ENCODE measurements around the gene ASB18. TPM values are rescaled to one million over a fixed set of nuclear protein-coding genes. Genes with fewer than 3 reads are reported as not detected.

Gene ASB18
- total and polyA plus RNA-seq, 2 donors (not counting 3 experiments of a cell fraction or from before 2014, with no cell fraction given): not detected

- Histone ChIP-seq H3K9me3 (replicated peaks; ENCODE audit: control insufficient read depth, insufficient read depth, low read length) (no peaks in the 10 kb centered on the region), H3K27me3 (ENCODE audit: control insufficient read depth in 2 of 2, insufficient read depth in 2 of 2, low read length in 2 of 2) (no peaks in the 10 kb centered on the region), H3K27ac (ENCODE audit: insufficient read depth, low read depth, low read length) (no peak overlapping the region), H3K4me1 (ENCODE audit: control insufficient read depth, extremely low read depth, insufficient read depth, low read length) (no peaks in the 10 kb centered on the region), H2AFZ (ENCODE audit: low read depth, low read length) (no peak overlapping the region), H3K4me2 (ENCODE audit: insufficient read depth, low read length) (no peak overlapping the region), H3K79me2 (ENCODE audit: control insufficient read depth, insufficient read depth, low read length) (no peaks in the 10 kb centered on the region), H3K36me3 (ENCODE audit: control insufficient read depth in 2 of 2, extremely low read depth in 1 of 2, insufficient read depth in 2 of 2, low read length in 2 of 2) (no peaks in the 10 kb centered on the region), H3K9me1 (replicated peaks; ENCODE audit: control insufficient read depth, extremely low read depth, insufficient read depth, low read length) (no peaks in the 10 kb centered on the region), H3K9ac (replicated peaks; ENCODE audit: extremely low read depth, insufficient read depth, low read length) (no peak overlapping the region), H4K20me1 (replicated peaks; ENCODE audit: control insufficient read depth, extremely low read depth, insufficient read depth, low read length) (no peaks in the 10 kb centered on the region), H3K4me3 (replicated peaks in 1 of 3; ENCODE audit: insufficient read depth in 1 of 3, low read depth in 1 of 3, low read length in 3 of 3) (no peak overlapping the region)
- no peak for DNase-seq (ENCODE audit: low read depth, low spot score)
- no TSS peak for BruUV-seq (replicated peaks)
- intact Hi-C loops (cut with micrococcal nuclease) (loop anchor here (5.0 kb wide), 1 partner anchor 1365 kb away; no protein-coding TSS in a partner anchor), dilution Hi-C loops (cut with MboI; ENCODE audit: extremely low pct_ligation_motif_present, low sequenced_read_pairs) (no loop called here)
- CTCF ChIA-PET: no interaction called here
- POLR2A ChIA-PET: no interaction called here
- FAIRE-seq: no peak
- TF ChIP-seq MAX (IDR thresholded peaks at IDR 0.05; ENCODE audit: insufficient read depth, insufficient read length) (no peak), POLR2A (IDR thresholded peaks at IDR 0.05; ENCODE audit: low read depth, low read length) (no peak), EZH2 (IDR thresholded peaks at IDR 0.05; ENCODE audit: borderline replicate concordance, low read depth, low read length, severe bottlenecking) (no peak), JUN (IDR thresholded peaks at IDR 0.05; ENCODE audit: borderline replicate concordance, insufficient read depth, insufficient read length, low read depth) (no peak), FOS (IDR thresholded peaks at IDR 0.05; ENCODE audit: borderline replicate concordance, insufficient read depth, low read length) (no peak), POLR2AphosphoS5 (IDR thresholded peaks at IDR 0.05; ENCODE audit: insufficient read depth, low read depth, low read length) (no peak), GATA2 (IDR thresholded peaks at IDR 0.05; ENCODE audit: insufficient read depth, insufficient read length, low read depth, low read length) (no peak), MYC (IDR thresholded peaks at IDR 0.05; ENCODE audit: low read depth, low read length) (no peak)
- TF ChIP-seq, protein P1, sequence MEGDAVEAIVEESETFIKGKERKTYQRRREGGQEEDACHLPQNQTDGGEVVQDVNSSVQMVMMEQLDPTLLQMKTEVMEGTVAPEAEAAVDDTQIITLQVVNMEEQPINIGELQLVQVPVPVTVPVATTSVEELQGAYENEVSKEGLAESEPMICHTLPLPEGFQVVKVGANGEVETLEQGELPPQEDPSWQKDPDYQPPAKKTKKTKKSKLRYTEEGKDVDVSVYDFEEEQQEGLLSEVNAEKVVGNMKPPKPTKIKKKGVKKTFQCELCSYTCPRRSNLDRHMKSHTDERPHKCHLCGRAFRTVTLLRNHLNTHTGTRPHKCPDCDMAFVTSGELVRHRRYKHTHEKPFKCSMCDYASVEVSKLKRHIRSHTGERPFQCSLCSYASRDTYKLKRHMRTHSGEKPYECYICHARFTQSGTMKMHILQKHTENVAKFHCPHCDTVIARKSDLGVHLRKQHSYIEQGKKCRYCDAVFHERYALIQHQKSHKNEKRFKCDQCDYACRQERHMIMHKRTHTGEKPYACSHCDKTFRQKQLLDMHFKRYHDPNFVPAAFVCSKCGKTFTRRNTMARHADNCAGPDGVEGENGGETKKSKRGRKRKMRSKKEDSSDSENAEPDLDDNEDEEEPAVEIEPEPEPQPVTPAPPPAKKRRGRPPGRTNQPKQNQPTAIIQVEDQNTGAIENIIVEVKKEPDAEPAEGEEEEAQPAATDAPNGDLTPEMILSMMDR (IDR thresholded peaks at IDR 0.05; ENCODE audit: extremely low read depth in 1 of 2, insufficient read depth in 1 of 2, low read depth in 1 of 2, low read length in 2 of 2): no peak
Measured at GRCh38 chr2:236257575-236257974, 6.6 kb downstream of the ASB18 start.

All from endothelial cell of umbilical vein (primary cell).